BJ (cell line): ENCODE measurements around the gene CADM4. TPM values are rescaled to one million over a fixed set of nuclear protein-coding genes. Genes with fewer than 3 reads are reported as not detected.

Experiments
- CTCF ChIA-PET: fragments of 350-600 bp; formaldehyde crosslinking; extraction: SDS; loops from one replicate; lab custom pipeline; 2021; ENCODE audit warnings: antibody characterized with exemption, inconsistent platforms; lab: Yijun Ruan, JAX
- POLR2A ChIA-PET: fragments of 300-600 bp; sonication (Branson Sonifier 250); formaldehyde crosslinking; extraction: SDS; loops from one replicate; lab custom pipeline; 2021; ENCODE audit warnings: antibody characterized with exemption; lab: Charles Lee
- DNase-seq: peaks from one replicate; pipeline ENCODE4 v3.0.0-alpha.2; 2011; ENCODE audit warnings: low read depth
- H3K27me3 ChIP-seq: 2 replicates; pipeline ENCODE4 v1.6.0; 2011; ENCODE audit warnings: low read length; ENCODE audit not compliant: control insufficient read depth, insufficient read depth
- H3K36me3 ChIP-seq: 2 replicates; pipeline ENCODE4 v1.5.1; 2011; ENCODE audit warnings: low read length; ENCODE audit not compliant: control insufficient read depth, insufficient read depth
- H3K4me3 ChIP-seq: 2 replicates; pipeline ENCODE4 v1.5.1; 2011; ENCODE audit warnings: low read depth, mild to moderate bottlenecking, control low read depth, low read length
- polyA plus RNA-seq: library from polyadenylated mRNA; depleted of rRNA; stranded (reverse); fragments of >200 nt; gene quantifications from 2 replicates; pipeline ENCODE4 v1.2.3, GENCODE V29; 2011
- TF ChIP-seq, protein P1 (sequence below): IDR thresholded peaks from 2 replicates; pipeline ENCODE4 v1.5.1; 2011; ENCODE audit warnings: low read depth, mild to moderate bottlenecking, control low read depth, inconsistent platforms, low read length, moderate library complexity; ENCODE audit not compliant: insufficient read depth

Gene CADM4
- polyA plus RNA-seq, 1 experiment: 1.7 TPM

DNA sequence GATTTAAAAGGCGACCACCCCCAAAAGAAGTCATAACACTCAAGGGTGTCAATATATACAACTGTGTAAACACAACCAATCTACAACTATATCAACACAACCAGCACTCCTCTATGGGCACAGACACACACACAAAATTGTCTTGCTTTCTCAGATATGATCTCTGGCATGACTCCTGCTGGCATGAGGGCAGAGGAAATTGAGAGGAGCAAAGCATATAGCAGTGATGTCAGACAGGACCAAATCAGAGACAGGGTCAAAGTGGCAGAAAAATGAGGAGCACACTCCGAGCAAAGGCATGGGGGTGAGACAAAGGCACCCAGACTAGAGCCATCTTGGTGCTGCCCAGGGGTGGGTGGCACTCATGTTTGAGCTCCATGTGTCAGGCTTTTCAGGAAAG, 53.3 kb downstream of the CADM4 start:
- ChIA-PET POLR2A (no interaction called here), CTCF (interaction anchor here (0.5 to 0.7 kb wide), 2 partner anchors 25 to 64 kb away, joined by 3 read pairs; no protein-coding TSS in a partner anchor)
- TF ChIP-seq, protein P1, sequence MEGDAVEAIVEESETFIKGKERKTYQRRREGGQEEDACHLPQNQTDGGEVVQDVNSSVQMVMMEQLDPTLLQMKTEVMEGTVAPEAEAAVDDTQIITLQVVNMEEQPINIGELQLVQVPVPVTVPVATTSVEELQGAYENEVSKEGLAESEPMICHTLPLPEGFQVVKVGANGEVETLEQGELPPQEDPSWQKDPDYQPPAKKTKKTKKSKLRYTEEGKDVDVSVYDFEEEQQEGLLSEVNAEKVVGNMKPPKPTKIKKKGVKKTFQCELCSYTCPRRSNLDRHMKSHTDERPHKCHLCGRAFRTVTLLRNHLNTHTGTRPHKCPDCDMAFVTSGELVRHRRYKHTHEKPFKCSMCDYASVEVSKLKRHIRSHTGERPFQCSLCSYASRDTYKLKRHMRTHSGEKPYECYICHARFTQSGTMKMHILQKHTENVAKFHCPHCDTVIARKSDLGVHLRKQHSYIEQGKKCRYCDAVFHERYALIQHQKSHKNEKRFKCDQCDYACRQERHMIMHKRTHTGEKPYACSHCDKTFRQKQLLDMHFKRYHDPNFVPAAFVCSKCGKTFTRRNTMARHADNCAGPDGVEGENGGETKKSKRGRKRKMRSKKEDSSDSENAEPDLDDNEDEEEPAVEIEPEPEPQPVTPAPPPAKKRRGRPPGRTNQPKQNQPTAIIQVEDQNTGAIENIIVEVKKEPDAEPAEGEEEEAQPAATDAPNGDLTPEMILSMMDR: no peak
- DNase-seq: no peak
- no peaks in the 10 kb centered on the region for H3K27me3 ChIP-seq
- H3K4me3 ChIP-seq: no peak overlapping the region
- H3K36me3 ChIP-seq: peaks cover 11% of the 10 kb centered on the region

DNA sequence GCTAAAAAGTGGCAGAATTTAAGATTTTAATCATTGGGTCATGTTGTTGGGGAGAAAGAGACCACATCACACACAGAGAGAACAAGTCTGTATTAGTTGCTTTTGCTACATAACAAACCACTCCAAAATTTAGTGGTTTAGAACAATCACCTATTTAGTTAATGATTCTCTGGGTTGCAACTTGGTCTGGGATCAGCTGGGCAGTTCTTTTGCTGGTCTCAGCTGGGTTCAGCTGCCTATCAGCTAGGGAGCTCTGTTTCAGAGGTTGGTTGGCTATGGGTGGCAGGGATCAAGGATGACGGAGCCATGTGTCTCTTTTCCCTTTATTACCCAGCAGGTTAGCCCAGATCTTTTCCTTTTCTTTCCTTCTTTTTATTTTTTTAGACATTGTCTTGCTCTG, 55.2 kb downstream of the CADM4 start:
- peaks cover 5% of the 10 kb centered on the region for H3K36me3 ChIP-seq
- TF ChIP-seq, protein P1: no peak
- ChIA-PET POLR2A (no interaction called here), CTCF (interaction anchor here (0.6 to 3.1 kb wide), 4 partner anchors 10 to 1201 kb away, joined by 3 to 25 read pairs (median 4); partner anchors contain the start of gene IRGQ)
- no peak for DNase-seq
- H3K27me3 ChIP-seq: no peaks in the 10 kb centered on the region
- H3K4me3 ChIP-seq: no peak overlapping the region

DNA sequence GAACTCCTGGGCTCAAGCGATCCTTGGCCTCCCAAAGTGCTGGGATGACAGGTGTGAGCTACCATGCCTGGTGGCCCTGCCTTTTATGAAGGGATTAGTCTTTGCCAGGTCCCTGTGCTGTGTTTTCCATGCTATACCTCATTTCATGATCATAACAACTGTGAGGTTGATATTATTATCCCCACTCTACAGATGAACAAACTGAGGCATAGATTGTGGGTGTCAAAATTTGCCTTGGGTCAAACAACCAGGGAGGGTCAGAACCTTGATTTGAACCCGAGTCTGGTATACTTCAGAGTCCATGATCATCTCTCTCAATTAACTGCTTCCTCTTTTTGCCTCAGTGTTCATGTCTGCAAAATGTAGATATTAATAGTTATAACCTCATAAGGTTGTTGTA, 57.2 kb downstream of the CADM4 start:
- DNase-seq: no peak
- Histone ChIP-seq H3K4me3 (no peak overlapping the region), H3K36me3 (no peaks in the 10 kb centered on the region), H3K27me3 (no peaks in the 10 kb centered on the region)
- POLR2A ChIA-PET: no interaction called here
- TF ChIP-seq, protein P1: no peak
- CTCF ChIA-PET: interaction anchor here (1.6 to 3.1 kb wide), 2 partner anchors 12 to 63 kb away, joined by 5 to 25 read pairs; partner anchors contain the start of gene IRGQ

- H3K4me3 ChIP-seq: no peak overlapping the region
- H3K36me3 ChIP-seq: no peaks in the 10 kb centered on the region
- no peaks in the 10 kb centered on the region for H3K27me3 ChIP-seq
- ChIA-PET POLR2A (no interaction called here), CTCF (no interaction called here)
- TF ChIP-seq, protein P1: no peak
- no peak for DNase-seq
These were observed 58.2 kb downstream of the CADM4 start for GRCh38 chr19:43581467-43581866.

DNA sequence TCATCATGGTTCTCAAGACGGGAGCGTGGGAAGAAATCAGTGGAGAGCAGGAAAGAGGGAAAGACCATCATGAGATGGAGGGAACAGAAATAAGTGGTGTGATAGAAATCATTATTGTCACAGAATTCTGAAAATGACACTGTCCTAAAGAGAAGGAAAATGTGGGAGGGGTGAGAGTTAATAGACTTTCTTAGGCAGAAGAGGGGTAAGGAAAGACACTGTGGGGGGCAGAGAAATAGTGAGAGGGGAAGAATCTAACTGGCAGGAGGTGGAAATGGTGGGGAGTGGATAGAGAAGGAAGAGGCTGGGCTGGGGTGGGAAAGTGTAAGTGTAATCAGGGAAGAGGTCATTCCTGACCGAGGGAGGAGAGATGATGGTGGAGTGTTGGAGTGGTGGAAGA, 60.9 kb downstream of the CADM4 start:
- no peaks in the 10 kb centered on the region for H3K36me3 ChIP-seq
- TF ChIP-seq, protein P1: no peak
- ChIA-PET CTCF (interaction anchor here (4.4 kb wide), 1 partner anchor 16 kb away, joined by 19 read pairs; the partner anchor contains the start of gene IRGQ), POLR2A (no interaction called here)
- DNase-seq: no peak
- no peak overlapping the region for H3K4me3 ChIP-seq
- no peaks in the 10 kb centered on the region for H3K27me3 ChIP-seq
